ENCODE measurements around the gene NFIC.
"Not testable (repeated sequence)": the region's sequence is repeated elsewhere in the genome, so short reads cannot be mapped to it uniquely, and the experiment has no call there.

Gene NFIC

GRCh38 chr19:3401004-3401768, 34.8 kb downstream of the NFIC start:
- DNase-seq = no peak

GRCh38 chr19:3402631-3403443, 36.5 kb downstream of the NFIC start:
- no peak for DNase-seq

GRCh38 chr19:3403489-3404323, 37.3 kb downstream of the NFIC start:
- no peak for DNase-seq

DNA sequence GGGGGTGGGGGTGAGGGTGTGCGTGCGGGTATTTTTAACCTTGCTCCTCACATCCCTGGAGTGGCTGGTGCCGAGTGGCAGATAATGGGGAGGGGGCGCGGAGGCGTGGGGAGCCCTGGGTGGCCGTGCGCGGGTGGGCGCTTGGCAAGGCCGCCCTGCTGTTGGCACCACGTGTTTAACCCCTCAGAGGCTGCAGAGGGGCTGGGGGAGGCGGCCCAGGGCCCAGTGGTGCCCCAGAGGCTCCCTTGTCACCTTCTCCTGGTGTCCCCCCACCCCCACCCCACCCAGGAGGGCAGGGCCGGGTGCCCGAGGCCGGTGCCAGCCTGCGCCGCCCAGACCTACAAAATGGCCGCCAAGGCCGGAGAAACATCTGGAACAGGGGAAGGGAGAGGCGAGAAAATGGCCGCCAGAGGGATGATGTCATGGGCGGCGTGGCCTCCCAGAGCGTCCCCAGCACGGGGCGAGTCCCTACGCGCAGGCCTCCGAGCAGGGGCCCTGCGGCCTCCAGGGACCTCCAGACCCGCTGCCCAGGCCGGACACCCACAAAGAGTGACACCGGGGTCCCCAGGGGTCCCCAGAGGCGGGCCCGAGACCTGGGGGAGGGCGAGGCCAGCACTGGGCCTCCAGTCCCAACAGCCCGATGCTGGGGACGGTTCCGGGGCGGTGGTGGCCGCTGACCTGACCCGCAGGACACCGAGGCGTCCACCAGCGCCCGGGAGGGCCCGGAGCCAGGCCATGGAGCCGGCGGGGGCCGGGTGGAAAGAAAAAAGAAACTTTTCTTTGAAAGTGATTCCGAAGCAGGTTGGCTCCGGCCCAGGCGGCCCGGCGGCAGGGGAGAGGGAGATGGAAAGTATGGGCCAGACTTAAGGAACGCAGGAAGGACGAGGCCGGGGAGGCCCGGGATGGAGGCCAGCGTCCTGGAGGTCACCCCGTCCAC, 38.2 kb downstream of the NFIC start:
- no peak for DNase-seq

DNA sequence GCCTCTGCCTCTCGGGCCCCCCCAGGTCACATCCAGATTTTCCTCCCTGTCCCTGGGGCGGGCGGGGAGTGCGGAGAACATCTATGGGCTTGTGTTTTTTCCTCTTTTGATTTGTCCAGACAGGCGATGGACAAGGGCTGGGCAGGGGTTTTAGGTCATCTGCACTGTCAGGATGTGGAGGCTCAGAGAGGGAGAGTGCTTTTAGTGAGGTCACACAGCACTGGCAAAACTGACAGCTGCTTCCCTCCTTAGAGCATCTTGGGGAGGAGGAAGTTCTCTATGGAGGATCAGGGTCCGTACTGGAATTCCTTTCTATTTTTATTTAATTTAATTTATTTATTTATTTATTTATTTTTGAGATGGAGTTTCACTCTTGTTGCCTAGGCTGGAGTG, 38.9 kb downstream of the NFIC start:
- DNase-seq = no peak

- DNase-seq = no peak
These were observed 40.3 kb downstream of the NFIC start for GRCh38 chr19:3406571-3407111.

DNA sequence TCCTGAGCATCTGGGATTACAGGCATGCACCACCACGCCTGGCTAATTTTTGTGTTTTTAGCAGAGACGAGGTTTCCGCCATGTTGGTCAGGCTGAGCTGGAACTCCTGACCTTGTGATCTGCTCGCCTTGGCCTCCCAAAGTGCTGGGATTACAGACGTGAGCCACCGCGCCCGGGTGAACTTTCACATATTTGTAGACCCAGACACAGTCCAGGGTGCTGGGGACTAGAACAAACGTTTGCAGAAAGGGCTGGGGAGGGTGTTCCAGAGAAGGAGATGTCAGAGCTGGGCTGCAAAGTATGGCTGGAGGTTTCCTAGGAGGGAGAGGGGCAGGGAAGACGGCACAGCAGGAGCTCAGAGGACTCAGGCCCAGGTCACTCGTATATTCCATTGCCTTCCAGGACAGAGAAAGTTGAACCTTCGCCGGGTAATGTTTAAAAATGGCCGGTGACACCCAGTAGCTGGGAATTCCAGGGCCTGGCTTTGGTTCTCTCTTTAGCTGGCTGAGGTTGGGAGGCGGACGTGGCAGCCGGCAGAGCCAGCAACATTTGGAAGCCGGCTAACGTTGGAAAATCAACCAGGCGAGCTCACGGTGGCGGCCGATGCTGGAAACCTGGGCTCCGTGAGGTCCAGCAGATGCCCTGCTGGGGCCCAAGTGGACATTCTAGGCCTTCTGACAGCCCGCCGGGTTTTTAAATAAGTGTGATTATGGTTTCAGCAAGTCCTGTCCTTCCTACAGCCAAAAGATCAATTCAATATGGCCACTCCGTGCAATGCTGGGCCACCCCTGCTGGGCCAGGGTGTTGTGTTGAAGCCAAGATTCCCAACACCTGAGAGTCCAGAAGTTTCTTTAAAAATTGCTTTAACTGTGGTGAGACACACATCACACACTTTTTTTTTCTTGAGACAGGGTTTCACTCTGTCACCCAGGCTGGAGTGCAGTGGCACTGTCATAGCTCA, 41.5 kb downstream of the NFIC start:
- no peak for DNase-seq

- no peak for DNase-seq
These were observed 42.6 kb downstream of the NFIC start for GRCh38 chr19:3408996-3409345.

DNA sequence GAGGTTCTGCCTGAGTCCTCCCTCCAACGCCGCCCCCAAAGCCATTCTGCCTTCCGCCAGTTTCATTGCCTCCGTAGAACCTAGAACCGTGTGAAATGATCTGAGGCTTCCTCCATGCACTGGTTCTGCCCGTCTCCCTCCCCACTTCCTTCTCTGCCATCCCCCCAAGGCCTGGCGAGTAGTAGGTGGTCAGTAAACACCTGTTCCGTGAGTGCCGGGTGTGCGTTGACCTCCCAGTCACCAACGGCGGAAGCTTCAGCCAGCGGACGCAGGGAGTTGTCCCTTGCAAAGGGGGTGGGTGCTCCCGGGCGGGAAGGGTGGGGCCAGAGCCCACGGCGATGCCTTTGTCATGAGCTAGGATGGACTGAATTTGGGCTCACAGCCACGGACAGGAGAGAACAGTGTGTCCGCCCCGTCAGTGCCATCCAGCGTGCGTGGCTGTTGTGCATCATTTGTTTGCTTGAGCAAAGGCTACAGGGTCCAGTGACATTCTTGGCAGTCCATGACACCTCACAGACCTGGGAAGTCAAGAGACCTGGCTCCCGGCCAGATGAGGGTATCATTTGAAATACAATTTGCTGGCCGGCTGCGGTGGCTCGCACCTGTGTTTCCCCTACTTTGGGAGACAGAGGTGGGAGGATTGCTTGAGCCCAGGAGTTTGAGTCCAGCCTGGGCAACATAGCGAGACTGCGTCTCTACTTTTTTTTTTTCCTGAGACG, 43.1 kb downstream of the NFIC start:
- no peak for DNase-seq

- DNase-seq = no peak
These were observed 45.3 kb downstream of the NFIC start for GRCh38 chr19:3411636-3412035.

- DNase-seq = no peak
These were observed 45.7 kb downstream of the NFIC start for GRCh38 chr19:3412066-3412465.

- DNase-seq = no peak
These were observed 47.5 kb downstream of the NFIC start for GRCh38 chr19:3413796-3414327.

DNA sequence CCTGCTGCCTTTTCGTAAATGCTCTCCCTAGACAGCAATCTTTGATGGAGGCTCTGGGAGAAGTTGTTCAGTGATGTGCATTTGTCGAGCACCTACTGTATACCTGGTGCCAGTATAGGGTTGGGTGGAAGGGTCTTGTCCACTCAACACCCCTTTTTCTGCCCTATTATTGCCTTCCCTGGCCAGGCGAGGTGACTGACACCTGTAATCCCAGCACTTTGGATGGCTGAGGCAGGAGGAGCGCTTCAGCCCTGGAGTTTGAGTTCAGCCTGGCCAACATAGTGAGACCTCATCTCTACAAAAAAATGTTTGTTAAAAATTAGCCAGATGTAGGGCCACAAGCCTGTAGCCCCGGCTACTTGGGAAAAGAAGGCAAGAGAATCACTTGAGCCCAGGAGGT, 49.3 kb downstream of the NFIC start:
- DNase-seq = no peak

DNA sequence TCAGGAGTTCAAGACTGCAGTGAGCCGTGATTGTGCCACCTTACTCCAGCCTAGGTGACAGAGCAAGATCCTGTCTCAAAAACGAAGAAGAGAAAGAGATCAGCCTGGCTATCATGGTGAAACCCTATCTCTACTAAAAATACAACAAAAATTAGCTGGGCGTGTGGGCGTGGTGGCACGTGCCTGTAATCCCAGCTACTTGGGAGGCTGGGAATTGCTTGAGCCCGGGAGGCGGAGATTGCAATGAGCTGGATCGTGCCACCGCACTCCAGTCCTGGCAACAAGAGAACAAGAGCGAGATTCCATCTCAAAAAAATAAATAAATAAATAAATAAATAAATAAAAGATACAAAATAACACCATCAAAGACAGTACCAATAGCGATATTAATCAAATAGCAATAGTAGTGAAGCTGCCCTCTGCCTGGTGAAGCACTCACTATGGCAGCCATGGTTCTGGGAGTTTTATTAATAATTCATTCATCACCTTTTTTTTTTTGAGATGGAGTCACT, 53.9 kb downstream of the NFIC start:
- DNase-seq = no peak

GRCh38 chr19:3420909-3421619, 54.7 kb downstream of the NFIC start:
- DNase-seq = no peak

DNA sequence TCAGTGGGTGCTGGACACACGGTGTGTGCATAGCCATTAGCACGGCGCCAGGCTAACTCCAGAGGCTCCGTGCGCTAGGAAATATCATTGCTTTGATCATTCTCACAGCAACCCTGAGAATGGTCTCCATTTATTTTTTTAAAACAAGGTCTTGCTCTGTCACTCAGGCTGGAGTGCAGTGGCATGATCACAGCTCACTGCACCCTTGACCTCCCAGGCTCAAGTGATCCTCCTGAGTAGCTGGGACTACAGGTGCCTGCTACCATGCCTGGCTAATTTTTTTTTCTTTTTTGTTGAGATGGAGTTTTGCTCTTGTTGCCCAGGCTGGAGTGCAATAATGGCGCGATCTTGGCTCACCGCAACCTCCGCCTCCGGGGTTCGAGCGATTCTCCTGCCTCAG, 55.3 kb downstream of the NFIC start:
- not testable (repeated sequence) for DNase-seq

GRCh38 chr19:3423183-3423829, 56.9 kb downstream of the NFIC start:
- DNase-seq = no peak

DNA sequence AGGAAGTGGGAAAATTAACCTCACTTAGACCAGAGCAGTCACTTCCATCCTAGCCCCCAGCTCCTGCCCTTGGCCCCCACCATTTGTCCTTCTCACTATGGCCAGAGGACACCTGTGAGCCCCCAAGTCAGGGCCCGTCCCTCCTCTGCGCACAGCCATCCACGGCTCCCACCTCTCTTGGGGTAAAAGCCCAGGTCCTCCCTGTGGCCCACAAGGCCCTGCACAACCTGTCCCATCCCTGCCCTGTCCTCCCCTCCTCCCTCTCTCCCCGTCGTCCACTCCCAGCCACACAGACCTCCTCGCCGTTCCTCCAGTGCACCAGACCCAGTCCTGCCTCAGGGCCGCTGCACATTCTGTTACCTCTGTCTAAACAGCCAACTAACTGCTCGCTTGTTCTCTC, 60.0 kb downstream of the NFIC start:
- no peak for DNase-seq

GRCh38 chr19:3430366-3430680, 63.9 kb downstream of the NFIC start:
- not testable (repeated sequence) for DNase-seq

All from NK-92 treated with Interleukin-12 subunit alpha and Interleukin-12 subunit beta, amount 100 ng/mL, for 24 hours (cell line).